Measurements from ENCODE around the gene PRDX5. TPM values are rescaled to one million over a fixed set of nuclear protein-coding genes. Genes with fewer than 3 reads are reported as not detected.

Gene PRDX5
- total RNA-seq, 2 experiments from 2014 or later: 103 to 105 TPM

DNA sequence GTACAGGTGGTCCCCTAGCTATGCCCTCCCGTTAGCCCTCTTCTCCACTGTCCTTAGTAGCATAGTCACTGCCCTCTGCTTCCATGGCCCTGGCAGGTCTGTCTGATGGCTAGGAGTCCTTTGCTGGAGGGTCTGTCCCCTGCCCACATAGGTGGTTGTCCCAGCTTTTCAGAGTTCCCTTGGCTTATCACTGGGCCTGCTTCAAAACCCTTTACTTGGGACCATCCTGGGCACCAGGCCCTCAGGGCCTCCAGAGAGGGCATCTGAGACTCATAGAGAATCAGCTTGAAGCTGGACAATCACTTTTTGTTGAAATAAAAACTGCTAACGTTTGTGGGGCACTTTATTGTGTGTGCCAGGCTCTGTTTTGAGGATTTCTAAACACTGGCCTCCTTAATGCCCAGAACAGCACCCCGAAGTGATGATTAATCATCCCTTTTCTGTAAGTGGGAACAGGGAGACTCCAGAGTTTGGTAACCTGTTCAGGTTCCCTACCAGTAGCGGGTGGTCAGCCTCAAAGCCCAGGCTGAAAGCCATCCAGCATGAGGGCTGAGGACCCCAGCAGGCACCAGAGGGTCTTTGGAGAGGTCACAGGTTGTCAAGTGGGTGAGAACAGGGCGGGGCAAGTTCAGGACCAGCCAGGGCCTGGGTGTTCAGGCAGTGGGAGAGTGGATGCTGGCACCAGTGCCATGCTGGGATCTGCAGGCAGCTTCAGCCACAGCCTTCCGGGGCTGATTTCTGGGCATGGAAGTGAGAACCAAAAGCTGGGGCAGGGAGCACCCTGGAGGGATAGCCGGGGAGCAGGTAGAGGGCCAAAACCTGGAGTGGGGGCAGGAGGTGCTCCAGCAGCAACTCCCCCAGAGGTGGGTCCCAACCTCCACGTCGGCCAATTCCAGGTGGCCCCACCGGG is 27.3 kb upstream of the PRDX5 start:
- intact Hi-C loops (cut with micrococcal nuclease): no loop called here
- peaks cover 12% of the 10 kb centered on the region for H3K4me1 Mint-ChIP-seq (ENCODE audit: low read depth)
- ATAC-seq (no peak), DNase-seq (no peak)
- ChIA-PET POLR2A (interaction anchor here (0.7 to 1.7 kb wide), 8 partner anchors 11 to 85 kb away, joined by 3 to 5 read pairs (median 4); partner anchors contain the start of gene FERMT3), CTCF (interaction anchor here (1.5 to 2.6 kb wide), 2 partner anchors 11 to 14 kb away, joined by 9 to 19 read pairs; partner anchors contain the start of gene CATSPERZ)
- TF ChIP-seq, protein P1, sequence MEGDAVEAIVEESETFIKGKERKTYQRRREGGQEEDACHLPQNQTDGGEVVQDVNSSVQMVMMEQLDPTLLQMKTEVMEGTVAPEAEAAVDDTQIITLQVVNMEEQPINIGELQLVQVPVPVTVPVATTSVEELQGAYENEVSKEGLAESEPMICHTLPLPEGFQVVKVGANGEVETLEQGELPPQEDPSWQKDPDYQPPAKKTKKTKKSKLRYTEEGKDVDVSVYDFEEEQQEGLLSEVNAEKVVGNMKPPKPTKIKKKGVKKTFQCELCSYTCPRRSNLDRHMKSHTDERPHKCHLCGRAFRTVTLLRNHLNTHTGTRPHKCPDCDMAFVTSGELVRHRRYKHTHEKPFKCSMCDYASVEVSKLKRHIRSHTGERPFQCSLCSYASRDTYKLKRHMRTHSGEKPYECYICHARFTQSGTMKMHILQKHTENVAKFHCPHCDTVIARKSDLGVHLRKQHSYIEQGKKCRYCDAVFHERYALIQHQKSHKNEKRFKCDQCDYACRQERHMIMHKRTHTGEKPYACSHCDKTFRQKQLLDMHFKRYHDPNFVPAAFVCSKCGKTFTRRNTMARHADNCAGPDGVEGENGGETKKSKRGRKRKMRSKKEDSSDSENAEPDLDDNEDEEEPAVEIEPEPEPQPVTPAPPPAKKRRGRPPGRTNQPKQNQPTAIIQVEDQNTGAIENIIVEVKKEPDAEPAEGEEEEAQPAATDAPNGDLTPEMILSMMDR (IDR thresholded peaks at IDR 0.05): no peak
- peaks cover 35% of the 10 kb centered on the region for H3K27me3 Mint-ChIP-seq
- no peaks in the 10 kb centered on the region for H3K36me3 Mint-ChIP-seq (ENCODE audit: low read depth)
- H3K4me3 Mint-ChIP-seq: peak overlapping the region; percentile 18
- H3K9me3 Mint-ChIP-seq: no peaks in the 10 kb centered on the region
- H3K27ac Mint-ChIP-seq: no peak overlapping the region

DNA sequence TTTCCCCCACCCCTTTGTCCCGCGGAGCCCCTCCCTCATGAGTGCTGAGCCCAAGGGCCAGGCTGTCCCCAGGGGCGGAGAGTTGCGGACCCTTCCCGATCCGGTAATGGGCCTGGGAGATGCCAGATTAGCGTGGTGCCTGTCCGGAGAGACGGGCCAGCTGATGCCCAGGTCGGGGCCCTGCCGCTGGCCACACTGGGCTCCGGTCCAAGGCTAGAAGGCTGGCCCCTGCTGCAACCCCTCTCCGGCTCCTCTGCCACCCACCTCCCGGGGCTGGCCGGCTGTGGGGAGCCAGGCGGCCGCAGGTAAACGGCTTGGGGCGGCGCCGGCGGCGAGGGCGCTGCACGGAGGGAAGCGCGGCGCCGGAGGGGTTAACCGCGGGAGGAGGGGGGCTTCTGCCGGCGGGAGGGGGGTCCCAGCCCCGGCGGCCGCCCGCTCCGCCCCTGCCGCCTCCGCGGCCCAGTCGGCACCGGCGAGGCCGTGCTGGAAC is 26.6 kb upstream of the PRDX5 start, which contains the start of gene KCNK4:
Gene KCNK4 (plus strand): TSS at position 41 of the 490 bp plus-strand sequence. CDS start 1,717 bp downstream, outside the sequence.
- Mint-ChIP-seq H3K4me1 (ENCODE audit: low read depth) (peaks cover 10% of the 10 kb centered on the region), H3K4me3 (peak within 1 kb of the TSS; percentile 18)

DNA sequence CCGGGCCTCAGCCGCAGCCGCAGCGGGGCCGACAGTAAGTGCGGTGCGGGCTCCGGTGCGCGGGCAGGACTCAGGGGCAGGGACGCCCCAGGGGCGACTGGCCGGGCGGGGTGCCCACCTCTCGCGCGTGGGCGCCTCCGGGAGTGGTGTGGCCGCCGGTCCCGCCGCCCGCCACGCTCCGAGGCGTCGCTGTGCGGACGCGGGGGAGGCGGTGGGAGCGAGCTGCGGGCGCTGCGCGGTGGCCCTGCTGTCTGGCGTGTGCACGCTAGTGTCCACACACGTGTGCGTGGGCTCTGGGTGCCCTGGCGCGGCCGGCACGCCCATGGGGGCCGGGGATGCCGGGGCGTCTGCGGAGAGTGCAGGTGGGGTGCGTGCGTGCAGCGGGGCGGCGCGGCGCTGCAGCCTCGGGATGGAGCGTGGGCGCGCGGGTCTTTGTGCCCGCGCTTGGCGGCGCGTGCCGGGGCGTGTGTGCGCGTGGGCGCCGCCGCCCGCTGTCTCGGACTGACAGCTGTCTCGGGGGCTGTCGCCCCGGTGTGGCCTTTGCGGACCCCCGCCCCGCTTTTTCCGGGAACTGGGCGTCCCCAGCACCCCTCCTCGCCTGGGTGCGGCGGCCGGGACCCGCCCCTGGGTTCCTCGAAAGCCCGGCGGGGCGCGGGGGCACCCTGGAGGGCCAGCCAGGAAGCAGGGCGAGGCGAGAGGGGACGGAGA is 26.0 kb upstream of the PRDX5 start:
- no peaks in the 10 kb centered on the region for H3K36me3 Mint-ChIP-seq (ENCODE audit: low read depth)
- H3K27ac Mint-ChIP-seq: no peak overlapping the region
- TF ChIP-seq, protein P1 (IDR thresholded peaks at IDR 0.05): no peak
- peaks cover 4% of the 10 kb centered on the region for H3K4me1 Mint-ChIP-seq (ENCODE audit: low read depth)
- no peaks in the 10 kb centered on the region for H3K9me3 Mint-ChIP-seq
- intact Hi-C loops (cut with micrococcal nuclease): no loop called here
- ChIA-PET POLR2A (interaction anchor here (0.8 to 1.6 kb wide), 4 partner anchors 10 to 87 kb away, joined by 3 to 7 read pairs (median 5); partner anchors contain the start of genes PRDX5 and TRMT112), CTCF (interaction anchor here (1.0 to 2.6 kb wide), 2 partner anchors 9 to 41 kb away, joined by 3 to 19 read pairs; partner anchors contain the start of gene CATSPERZ)
- peak; percentile 58 for ATAC-seq
- H3K4me3 Mint-ChIP-seq: no peak overlapping the region
- H3K27me3 Mint-ChIP-seq: peaks cover 47% of the 10 kb centered on the region
- no peak for DNase-seq

More for the DNA sequence above, 26.6 kb upstream of the PRDX5 start, which contains the start of gene KCNK4:
- Mint-ChIP-seq H3K27me3 (peaks cover 41% of the 10 kb centered on the region), H3K36me3 (ENCODE audit: low read depth) (no peaks in the 10 kb centered on the region), H3K27ac (no peak within 1 kb of the TSS), H3K9me3 (no peaks in the 10 kb centered on the region)
- DNase-seq (no peak), ATAC-seq (no peak)
- CTCF ChIA-PET: interaction anchor here (2.6 kb wide), 1 partner anchor 10 kb away, joined by 19 read pairs; the partner anchor contains the start of gene CATSPERZ
- TF ChIP-seq, protein P1 (IDR thresholded peaks at IDR 0.05): no peak
- POLR2A ChIA-PET: interaction anchor here (1.6 kb wide), 2 partner anchors 26 to 40 kb away, joined by 5 read pairs; partner anchors contain the start of genes PRDX5 and TRMT112
- intact Hi-C loops (cut with micrococcal nuclease): no loop called here

DNA sequence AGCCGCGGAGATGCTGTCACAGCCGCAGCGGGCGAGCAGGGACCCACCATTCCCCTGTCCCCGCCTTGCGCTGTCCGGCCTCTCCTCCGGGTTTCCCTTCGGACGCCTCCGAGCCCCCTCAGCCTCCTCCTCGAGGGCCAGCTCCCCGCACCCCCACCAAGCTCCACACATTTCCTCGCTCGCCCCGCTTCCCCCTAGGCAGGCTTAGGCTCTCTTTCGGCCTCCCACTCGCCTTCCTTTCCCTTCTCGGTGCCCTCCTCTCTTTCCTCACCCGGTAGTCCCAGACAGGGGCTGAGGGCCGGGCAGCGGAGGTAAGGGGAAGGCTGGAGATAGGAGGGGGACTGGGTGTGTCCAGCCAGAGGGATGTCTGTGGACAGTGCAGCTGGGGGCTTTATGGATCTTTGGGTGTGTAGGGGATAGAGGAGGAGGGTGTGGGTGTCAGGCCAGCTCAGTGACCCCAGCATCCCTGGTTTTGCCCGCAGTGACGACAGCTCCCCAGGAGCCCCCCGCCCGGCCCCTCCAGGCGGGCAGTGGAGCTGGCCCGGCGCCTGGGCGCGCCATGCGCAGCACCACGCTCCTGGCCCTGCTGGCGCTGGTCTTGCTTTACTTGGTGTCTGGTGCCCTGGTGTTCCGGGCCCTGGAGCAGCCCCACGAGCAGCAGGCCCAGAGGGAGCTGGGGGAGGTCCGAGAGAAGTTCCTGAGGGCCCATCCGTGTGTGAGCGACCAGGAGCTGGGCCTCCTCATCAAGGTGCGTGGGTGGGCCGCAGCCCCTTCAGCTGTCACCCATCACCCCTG is 25.3 kb upstream of the PRDX5 start:
- ATAC-seq (peak; percentile 6), DNase-seq (no peak)
- peaks cover 3% of the 10 kb centered on the region for H3K4me1 Mint-ChIP-seq (ENCODE audit: low read depth)
- H3K27ac Mint-ChIP-seq: no peak overlapping the region
- H3K4me3 Mint-ChIP-seq: peak overlapping the region; percentile 24
- intact Hi-C loops (cut with micrococcal nuclease): no loop called here
- TF ChIP-seq, protein P1 (IDR thresholded peaks at IDR 0.05): no peak
- CTCF ChIA-PET: interaction anchor here (0.8 to 1.1 kb wide), 3 partner anchors 9 to 42 kb away, joined by 3 to 4 read pairs (median 3); no protein-coding TSS in a partner anchor
- no peaks in the 10 kb centered on the region for H3K9me3 Mint-ChIP-seq
- POLR2A ChIA-PET: interaction anchor here (0.8 to 1.6 kb wide), 6 partner anchors 9 to 106 kb away, joined by 3 to 7 read pairs (median 4); partner anchors contain the start of genes PRDX5 and TRMT112
- H3K36me3 Mint-ChIP-seq (ENCODE audit: low read depth): no peaks in the 10 kb centered on the region
- peaks cover 54% of the 10 kb centered on the region for H3K27me3 Mint-ChIP-seq
